Measurements from ENCODE around the gene SLC16A8.
"Not testable (repeated sequence)": the region's sequence is repeated elsewhere in the genome, so short reads cannot be mapped to it uniquely, and the experiment has no call there.

Gene SLC16A8

DNA sequence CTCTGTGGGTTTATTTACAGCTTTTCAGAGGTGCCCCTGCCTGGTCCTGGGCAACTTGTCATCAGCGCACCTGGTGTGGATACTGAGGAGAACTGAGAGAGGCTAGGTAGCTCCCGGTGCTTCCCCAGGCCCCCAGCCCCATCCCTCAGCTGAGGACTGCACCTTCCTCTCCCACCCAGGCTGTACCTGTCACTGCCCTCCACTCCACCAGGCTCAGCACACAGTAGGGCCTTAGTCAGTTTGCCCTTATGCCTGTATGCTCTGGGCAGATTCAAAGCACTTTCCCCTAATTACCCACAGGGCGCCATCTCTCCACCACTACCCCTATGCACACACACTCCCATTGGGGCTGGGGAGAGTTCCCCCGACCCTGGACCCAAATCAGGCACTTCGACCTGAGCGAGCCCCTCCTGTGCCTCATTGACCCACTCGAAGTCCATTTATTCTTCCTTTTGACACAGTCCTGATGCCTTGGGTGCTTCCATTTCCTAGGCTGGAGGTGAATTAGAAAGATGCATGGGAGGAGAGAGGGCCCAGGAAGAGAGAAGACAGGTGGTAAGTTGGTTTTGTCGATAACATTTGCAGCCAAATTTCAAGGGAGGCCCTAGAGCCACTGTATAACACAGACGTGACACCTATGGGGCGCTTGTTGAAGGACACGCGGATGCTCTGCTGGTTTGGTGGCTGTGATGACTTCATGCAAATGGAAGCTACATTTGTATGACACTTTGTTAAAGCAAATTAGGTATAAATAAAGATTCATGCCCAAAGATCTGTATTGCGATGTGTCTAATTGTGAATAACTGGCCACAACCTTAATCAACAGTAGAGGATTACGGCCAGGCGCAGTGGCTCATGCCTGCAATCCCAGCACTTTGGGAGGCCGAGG, 40.6 kb downstream of the SLC16A8 start:
- DNase-seq (ENCODE audit: low read depth) = no peak

DNA sequence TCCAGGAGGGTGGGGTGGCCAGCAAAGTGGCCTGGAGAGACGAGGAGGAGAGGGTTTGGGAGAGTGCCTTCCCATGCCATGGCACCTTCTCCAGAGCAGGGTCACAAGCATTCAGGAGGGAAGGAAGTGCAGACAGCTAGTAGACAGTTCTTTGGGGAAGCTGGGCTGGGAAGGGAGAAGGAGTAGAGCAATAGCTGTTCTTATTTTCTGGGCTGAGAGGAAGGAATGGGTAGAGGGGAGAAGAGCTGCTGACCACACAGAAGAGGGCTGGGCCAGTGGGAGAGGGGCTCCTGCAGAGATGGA, 41.5 kb downstream of the SLC16A8 start:
- no peak for DNase-seq (ENCODE audit: low read depth)

DNA sequence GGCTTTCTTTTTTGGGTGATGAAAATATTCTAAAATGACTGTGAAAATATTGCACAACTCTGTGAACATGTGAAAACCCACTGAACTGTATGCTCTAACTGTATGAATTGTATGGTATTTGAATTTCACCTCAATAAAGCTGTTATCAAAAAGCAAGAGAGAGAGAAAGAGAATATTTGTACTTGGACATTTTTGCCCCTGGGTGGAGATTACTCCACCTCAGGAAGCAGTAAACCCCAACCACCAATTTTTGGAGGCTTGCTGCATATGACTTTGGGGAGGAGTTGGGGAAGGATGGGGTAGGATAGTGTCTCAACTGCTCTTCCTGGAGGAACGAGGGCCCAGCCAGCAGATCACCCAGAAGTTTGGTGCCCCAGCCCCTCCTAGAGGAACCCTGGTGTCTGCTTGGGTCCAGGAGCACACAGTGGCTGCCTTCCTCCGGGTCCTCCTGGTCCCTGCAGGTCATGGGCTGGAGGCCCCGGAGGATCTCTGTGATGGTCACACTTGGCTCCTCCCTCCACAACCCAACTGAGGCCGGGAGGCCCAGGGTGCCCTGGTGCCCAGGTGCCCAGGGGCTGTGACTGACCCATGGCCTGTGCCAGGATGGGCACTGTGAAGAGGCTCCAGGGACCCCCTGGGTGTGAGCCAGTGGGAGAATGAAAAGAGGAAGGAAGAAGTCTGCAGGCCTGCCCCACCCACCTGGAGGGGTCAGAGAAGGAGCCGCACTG, 42.1 kb downstream of the SLC16A8 start:
- DNase-seq (ENCODE audit: low read depth) = no peak

DNA sequence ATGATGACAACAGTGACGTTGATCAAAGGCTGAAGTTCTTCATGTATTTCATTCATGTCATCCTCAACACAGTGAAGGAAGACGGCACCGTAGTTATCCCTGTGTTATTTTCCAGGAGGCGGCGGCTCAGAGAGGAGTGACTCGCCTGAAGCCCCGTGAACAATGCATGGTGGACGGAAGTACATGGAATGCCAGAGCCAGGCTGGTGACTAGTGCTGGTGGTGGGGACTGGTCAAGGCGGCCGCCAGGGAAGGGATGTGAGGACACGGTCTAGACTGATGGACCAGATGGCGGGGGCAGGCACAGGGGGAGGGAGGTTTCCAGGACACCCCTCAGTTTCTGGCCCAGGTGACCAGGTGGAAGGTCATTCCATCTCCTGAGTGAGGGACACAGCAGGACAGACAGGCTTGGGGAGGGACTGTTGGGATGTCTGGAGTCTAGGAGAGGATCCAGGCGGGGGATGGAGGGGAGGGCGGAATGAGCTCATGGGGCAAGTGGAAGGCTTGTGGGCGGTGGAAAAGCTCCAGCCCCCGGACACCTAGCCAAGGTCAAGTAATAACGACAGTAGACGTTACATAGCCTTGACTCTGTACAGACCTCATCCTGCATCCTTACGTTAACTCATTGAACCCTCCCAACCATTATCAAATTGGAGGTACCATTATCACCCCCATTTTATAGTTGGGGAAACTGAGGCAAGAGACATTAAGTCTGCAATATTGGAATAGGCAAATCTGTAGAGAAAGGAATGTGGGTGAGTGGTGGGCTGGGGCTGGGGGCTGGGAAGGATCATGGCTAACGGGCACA, 42.8 kb downstream of the SLC16A8 start:
- no peak for DNase-seq (ENCODE audit: low read depth)

DNA sequence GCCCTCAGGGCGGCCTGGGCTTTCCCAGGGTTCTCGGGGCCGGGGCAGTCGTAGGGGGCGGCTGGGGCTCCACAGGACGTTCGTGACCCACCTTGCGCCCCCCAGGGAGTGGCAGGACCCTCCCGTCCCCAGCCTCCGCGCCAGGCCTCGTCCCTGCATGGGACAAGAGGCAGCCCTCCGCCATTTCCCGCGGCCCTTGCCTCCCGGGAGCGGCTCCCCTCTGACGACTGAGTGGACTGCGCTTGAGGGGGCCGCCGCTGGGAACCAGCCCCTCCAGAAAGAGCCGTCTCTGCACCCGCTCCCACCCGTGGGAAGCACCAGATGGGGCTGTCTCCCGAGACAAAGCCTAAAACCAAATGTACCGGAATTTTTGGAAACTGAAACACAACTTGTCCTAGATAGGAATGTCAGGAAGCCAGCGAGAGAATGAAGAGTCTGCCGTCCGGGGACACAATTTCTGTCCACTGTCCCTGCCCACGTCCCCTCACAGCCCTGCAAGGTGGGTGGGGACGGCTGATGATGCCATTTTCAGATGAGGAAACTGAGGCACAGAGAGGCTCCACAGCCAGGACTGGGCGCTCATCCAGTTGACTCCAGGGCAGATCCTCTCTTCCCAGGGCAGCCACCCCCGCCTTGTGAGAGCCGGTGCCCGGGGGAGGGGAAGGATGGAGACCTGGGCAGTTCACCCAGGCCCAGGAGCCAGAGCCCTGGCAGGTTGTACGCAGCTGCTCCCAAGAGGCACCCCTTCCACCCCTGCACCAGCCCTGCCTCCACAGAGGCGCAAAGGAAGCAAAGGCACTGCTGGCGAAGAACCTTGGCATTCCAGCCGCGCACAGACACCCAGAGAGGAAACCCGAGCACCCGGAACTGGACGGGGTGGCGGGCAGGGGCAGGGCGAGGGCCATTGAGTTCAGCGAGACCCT, 44.8 kb downstream of the SLC16A8 start:
- DNase-seq (ENCODE audit: low read depth) = no peak

DNA sequence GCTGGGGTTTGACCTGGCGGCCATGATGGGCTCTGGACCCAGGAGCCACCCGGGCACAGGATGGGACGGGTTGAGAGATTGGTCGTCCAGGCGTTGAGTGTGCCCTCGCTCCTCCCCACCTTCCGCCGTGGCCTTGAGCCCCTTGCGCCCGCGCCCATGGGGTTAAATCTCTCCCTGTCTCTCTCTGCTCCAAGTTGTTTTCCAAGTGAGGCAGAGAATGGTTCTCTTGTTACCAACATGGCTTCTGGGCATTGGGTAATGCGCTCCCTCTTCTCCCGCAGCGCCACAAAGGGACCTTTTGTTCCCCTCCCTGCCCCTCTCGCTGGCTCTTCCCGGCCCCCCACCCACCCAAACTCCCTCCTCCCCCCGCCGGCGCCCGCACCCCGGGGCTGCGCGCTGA, 45.6 kb downstream of the SLC16A8 start:
- no peak for DNase-seq (ENCODE audit: low read depth)

DNA sequence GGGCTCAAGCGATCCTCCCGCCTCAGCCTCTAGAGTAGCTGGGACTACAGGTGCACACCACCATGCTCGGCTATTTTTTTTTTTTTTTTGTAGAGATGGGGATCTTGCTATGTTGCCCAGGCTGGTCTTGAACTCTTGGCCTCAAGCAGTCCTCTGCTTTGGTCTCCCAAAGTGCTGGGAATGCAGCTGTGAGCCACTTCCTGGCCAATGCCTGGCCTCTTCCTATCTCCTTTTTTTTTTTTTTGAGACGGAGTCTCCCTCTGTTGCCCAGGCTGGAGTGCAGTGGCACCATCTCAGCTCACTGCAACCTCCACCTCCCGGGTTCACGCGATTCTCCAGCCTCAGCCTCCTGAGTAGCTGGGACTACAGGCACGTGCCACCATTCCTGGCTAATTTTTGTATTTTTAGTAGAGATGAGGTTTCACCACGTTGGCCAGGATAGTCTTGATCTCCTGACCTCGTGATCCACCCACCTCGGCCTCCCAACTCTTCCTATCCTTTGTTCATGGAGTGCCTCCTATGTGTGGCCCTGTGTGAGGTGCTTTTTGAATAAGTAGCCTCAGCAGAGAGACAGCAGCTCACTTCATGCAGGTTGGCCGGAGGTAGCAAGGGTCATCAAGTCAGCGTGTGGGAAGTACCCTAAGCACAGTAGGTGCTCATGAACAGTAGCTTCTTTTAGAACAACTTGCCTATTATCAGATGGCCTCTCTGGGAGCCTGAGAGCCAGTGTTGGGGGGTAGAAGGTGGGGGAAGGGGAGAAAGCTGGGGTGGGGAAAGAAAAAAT, 46.4 kb downstream of the SLC16A8 start:
- DNase-seq (ENCODE audit: low read depth) = not testable (repeated sequence)

DNA sequence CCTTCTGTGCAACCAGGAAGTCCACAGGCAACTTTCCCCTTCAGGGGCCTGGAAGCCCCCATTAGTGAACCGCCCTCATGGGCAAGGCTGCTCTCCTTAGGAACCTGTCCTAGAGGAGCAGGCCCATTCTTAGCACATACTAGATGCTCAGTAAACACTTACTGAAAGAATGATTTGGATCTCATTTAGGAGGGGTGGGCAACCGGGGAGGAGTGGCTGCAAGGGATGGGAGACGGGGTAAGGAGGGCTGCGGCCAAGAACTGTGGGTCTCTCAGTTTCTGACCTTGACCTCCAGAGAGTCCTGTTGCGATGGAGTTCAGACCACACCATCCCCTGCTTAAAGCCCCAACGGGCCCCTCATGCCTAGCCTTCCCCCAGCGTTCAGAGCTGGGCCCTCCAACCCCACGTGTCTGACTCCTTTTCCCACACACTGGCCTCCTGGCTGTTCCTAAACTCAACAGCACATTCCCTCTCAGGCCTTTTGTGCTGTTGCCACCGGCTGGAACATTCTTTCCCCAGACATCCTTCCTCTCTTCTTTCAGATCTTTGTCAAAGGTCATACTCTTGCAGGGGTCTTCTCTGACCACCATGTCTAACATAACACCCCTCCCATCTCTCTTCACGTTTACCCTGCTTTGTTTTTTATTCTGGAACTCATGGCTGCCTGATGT, 47.5 kb downstream of the SLC16A8 start:
- no peak for DNase-seq (ENCODE audit: low read depth)

DNA sequence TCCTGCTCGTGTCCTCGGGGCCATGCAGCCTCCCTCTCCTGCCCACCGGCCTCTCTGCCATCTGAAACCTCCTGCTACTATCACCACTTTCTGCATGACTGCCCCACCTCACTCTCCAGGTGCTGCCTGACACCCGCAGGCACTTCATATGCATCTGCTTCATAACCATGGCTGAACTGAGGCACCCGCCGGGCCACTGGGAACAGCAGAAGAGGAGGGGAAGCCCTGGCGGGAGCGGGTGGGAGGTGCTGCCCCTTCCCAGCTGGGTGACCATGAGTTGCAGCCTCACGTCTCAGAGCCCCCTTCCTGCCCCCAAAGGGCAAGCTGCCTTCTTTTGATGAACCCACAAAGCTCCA, 48.5 kb downstream of the SLC16A8 start:
- no peak for DNase-seq (ENCODE audit: low read depth)

DNA sequence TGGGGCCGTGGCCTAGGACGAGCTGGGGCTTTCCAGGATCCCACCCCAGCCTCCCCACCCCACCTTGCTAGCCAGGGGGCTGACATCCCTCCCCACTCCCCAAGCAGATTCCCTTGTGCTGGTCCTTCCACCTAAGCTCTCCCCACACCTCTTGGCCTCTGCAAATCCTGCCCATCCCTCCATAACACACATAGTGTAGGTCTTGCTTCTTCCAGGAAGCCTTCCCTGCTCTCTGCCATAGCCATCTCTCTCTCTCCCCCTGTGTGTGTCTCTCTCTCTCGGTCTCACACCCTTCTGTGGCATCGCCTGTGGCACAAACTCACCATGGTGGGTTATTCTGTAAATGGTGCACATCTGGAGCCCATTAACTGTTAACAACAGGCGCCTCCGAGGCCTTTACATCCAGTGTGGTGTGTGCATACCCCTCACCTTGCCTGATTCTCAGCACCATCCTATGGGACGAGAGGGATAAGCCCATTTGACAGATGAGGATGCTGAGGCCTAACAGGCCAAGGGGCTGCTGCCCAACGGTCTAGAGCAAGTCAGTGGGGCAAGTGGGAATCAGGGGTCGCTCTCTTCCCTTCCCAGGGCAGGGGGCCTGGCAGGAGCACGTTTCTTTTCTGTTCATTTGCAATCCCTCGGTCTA, 49.0 kb downstream of the SLC16A8 start:
- DNase-seq (ENCODE audit: low read depth) = no peak

DNA sequence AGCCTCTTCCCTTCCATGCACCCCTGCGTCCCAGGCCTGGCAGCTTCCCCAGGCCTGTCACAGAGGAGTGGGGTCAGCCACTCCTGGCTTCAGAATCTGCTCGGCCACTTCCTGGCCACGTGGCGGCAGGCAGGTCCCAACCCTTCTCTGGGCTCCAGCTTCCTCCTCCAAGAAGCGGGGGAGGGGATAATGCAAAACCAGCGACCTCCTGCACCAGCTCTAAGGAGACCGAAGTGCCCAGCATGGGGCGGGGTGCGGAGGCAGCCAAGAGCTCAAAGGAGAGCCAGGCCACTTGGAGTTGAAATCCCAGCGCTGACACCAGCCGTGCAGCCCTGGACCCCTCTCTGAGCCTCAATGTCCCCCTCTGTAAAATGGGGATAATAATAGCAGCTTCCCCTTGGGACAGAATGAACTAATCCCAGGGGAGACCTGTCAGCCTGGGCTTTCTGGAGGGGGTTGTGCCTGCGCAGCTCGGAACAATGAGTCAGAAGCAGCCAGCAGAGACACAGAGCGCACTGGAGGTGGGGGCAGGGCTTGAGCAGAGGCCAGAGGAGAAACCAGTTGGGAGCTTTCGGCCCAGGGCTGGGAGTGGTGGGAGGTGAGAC, 49.6 kb downstream of the SLC16A8 start:
- no peak for DNase-seq (ENCODE audit: low read depth)

DNA sequence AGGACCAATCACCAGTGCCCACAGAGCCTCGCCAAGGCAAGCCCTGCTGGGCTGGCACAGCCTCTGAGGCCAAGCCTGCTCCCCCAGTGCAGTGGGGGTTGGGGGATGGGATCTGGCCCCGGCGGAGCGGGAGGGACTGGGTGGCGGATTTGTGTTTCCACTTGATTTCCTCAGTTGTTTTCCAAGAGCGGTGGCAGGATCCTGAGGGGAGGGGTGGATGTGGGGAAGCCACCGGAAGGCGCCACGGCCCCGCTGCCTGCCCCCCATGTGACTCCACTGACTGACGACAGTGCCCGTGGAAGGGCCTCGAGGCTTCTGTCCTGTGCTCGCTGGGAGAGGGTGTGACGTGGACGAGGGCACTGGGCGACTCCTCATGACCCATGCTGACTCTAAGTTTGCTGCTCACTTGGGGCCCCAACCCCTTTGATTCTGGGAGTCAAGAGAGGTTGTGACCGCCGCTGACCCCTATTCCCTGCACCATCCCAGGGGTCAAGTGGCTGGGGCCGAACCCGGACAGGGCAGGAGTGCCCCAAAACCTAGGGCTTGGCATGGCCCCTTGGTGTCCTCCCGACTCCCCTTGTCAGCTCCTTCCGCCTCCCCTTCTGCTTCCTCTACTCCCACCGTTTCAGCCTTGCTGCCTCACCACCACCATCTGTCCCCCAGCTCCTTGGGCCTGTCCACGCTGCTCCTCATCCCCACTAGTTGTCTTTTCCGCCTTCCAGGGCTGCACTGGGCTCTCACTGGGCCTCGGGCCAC, 50.3 kb downstream of the SLC16A8 start:
- no peak for DNase-seq (ENCODE audit: low read depth)

DNA sequence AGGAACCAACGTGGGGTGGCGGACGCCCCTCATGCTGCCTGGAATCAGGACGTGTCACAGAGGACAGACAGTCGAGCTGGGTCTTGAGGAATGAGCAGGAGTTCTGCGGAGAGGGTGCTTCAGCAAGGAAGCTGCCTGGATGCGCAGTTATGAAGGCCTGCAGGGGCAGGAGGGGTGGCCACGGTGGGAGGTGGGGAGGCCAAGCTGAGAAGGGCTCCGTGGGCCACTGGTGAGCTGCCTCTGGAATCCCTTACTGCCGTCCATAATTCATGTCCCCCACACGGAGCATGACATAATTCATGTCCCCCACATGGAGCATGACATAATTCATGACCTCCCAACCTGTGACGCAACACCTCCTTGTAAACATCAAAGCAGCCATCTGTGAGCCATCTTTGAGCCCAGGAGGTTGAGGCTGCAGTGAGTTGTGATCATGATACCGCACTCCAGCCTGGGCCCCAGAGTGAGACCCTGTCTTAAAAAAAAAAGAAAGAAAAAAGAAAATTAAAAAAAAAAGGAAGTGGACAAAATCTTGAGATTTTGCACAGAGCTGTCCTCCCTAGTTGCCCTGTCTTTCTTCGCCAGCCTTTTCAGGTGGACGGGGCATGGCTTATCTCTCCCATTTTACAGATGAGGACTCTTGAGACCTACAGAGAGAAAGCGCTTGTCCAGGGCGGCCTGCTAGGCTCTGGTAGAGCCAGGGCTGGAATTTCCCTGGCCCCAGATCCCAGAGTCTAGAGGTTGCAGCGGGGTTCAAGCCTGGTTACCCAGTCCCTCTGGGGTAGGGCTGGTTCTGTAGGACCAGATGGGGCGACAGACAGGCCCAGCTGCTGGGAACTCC, 51.1 kb downstream of the SLC16A8 start:
- no peak for DNase-seq (ENCODE audit: low read depth)

DNA sequence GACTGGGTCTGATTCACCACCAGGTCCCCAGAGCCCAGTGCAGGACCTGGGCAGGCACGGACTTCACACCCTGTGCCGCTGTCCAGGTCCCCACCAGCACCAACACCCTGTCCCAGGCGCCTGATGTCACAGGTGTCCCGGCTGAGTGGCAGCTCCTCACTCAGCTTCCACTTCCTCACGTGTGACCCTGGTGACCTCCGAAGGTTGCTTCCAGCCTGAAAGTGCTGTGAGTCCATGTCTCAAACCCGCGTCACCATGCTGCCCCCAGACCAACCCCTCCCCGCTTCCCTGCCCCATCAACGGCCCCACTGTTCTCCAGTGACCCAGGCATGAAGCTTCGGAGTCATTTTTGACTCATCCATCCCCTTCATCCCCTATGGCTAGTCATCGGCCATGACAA, 52.5 kb downstream of the SLC16A8 start:
- no peak for DNase-seq (ENCODE audit: low read depth)

DNA sequence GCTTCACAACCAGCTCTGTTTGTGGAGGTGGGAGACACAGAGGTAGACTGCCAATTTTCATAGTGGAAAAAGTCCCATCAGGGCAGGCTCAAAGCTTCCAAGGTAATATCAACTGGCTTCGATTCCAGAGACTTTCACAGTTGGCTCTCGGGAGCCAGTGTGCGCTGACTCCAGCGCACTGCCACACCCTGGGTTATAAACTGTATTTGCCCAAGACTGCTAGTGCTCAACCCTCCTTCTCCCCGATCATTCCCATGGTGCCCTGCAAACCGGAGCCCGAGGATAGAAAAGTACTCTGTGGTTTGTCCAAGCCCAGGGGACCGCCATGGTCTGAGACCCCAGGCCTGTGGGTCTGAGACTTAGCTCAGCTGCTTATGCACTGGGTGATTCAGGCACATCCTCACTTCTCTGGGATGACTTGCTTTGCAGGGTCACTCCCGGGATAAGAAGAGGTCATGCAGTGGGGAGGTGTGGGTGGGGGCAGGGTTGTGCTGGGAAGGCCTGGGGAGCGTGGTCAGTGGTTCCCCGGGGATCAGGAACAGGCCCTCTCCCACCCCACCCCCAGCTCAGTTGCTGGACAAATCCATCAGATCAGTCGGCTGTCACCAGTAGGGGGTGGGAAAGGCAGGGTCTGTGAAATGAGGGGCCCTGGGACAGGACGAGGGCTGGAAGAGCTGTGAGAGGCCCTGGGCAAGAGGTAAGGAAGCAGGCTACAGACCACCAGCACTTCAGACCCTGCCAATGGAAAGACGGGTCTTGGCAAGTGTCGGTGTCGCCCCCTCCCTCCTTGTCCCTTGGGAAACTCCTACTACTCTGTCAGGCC, 53.5 kb downstream of the SLC16A8 start:
- no peak for DNase-seq (ENCODE audit: low read depth)

DNA sequence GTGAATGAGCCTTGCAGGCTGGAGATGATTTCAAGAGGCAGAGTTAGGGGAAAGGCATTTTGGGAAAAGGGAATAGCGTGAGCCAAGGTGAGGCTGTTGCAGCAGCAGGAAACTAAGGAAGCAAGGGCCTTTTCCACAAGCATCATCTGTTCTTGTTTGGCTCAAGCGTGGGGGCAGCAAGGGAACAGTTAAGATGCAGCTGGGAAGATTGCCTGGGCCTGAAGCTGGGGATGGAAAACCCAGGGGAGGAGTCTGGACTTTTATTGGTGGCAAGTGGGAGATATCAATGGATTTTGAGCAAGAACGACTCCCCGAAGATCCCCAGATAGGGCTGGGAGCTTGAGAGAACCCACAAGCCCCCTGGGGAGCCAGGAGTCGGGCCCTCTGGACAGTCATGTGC, 54.1 kb downstream of the SLC16A8 start:
- DNase-seq (ENCODE audit: low read depth) = no peak

DNA sequence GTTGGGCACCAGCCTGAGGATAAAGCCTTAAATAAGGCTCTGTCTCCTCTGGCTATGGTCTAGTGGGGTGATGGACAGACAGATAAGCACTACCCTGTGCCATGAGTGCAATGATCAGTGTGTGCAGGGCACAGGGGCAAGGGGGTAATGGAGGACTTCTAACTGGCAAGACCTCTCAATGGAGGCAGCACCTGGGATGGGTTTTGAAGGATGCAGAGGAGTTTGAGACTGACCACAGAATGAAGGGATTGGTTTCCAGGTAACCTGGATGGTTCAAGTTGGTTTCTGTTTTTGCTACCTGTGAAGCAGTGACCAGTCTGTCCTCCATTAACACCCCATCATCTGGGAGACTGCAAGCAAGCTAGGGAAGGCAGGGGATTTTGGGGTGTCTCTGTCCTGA, 54.6 kb downstream of the SLC16A8 start:
- DNase-seq (ENCODE audit: low read depth) = no peak

Data from activated gamma-delta T cell treated with anti-CD3 and anti-CD28 coated beads, Interleukin-2, amount 50 U/mL, for 16 hours (primary cell).